ENCODE results near the gene TBC1D2B.

DNA sequence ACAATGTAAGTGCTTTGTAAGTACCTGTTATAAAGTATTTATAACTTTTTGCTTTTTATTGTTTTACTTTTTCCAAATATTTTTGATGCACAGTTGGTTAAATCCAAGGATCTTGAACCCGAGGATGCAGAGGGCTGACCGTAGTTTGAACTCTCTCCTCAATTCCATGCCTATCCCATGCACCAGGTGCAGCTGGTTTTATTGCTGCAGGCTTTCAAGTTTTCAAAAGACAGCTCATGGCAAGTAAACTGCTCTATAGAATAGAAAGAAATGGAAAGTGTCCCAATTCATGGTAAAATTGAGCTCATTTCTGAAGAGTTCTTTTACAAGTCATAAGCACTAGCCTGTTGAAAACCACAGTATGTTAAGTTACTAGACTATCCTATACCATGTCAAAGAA lies 131.9 kb downstream of the TBC1D2B start:
- no peak for TF ChIP-seq POLR2AphosphoS5 (IDR thresholded peaks at IDR 0.05)
- no peak for TF ChIP-seq POLR2A (IDR thresholded peaks at IDR 0.05)
- no peak for TF ChIP-seq CTCF (IDR thresholded peaks at IDR 0.05)
- TF ChIP-seq EP300 (IDR thresholded peaks at IDR 0.05) = no peak

All from stomach (tissue), 4 donors.